Inferior parietal cortex (tissue), 1 donor: ENCODE measurements around the gene KRTAP5-1.
"Not testable (repeated sequence)": the region's sequence is repeated elsewhere in the genome, so short reads cannot be mapped to it uniquely, and the experiment has no call there.

Experiments used
- DNase-seq: peaks from one replicate; pipeline ENCODE4 v3.0.0-alpha.2; 2016; ENCODE audit errors: extremely low spot score

The KRTAP5-1 gene

GRCh38 chr11:1601663-1602062 is 16.6 kb upstream of the KRTAP5-1 start:
- DNase-seq: not testable (repeated sequence)

- DNase-seq: no peak
These were observed 15.5 kb upstream of the KRTAP5-1 start for GRCh38 chr11:1600626-1601025.

- DNase-seq: no peak
These were observed 13.7 kb upstream of the KRTAP5-1 start for GRCh38 chr11:1598816-1599215.

GRCh38 chr11:1598406-1598805 is 13.3 kb upstream of the KRTAP5-1 start:
- not testable (repeated sequence) for DNase-seq

GRCh38 chr11:1597994-1598380 is 12.9 kb upstream of the KRTAP5-1 start, which contains the start of gene KRTAP5-2:
KRTAP5-2 (minus strand) TSS chr11:1598294; CDS start chr11:1598250, 44 bp downstream.
- DNase-seq: no peak

- DNase-seq: no peak
These were observed 12.4 kb upstream of the KRTAP5-1 start for GRCh38 chr11:1597331-1597993.

GRCh38 chr11:1596576-1597121 is 11.6 kb upstream of the KRTAP5-1 start:
- not testable (repeated sequence) for DNase-seq

GRCh38 chr11:1595994-1596575 is 11.0 kb upstream of the KRTAP5-1 start:
- not testable (repeated sequence) for DNase-seq

GRCh38 chr11:1592628-1593027 is 7.5 kb upstream of the KRTAP5-1 start:
- no peak for DNase-seq

GRCh38 chr11:1589996-1590395 is 4.9 kb upstream of the KRTAP5-1 start:
- no peak for DNase-seq

GRCh38 chr11:1589191-1589963 is 4.3 kb upstream of the KRTAP5-1 start:
- not testable (repeated sequence) for DNase-seq

- no peak for DNase-seq
These were observed 1.6 kb upstream of the KRTAP5-1 start for GRCh38 chr11:1586699-1587098.

- DNase-seq: not testable (repeated sequence)
These were observed 2.2 kb downstream of the KRTAP5-1 start for GRCh38 chr11:1582909-1583308.

- DNase-seq: no peak
These were observed 3.1 kb downstream of the KRTAP5-1 start for GRCh38 chr11:1581976-1582375.

- no peak for DNase-seq
These were observed 8.3 kb downstream of the KRTAP5-1 start for GRCh38 chr11:1576825-1577224.

- DNase-seq: not testable (repeated sequence)
These were observed 9.3 kb downstream of the KRTAP5-1 start for GRCh38 chr11:1575756-1576155.

- DNase-seq: peak; percentile 67
These were observed 10.2 kb downstream of the KRTAP5-1 start for GRCh38 chr11:1574933-1575242.

- DNase-seq: no peak
These were observed 10.7 kb downstream of the KRTAP5-1 start for GRCh38 chr11:1574238-1574932.

GRCh38 chr11:1573903-1574237 is 11.2 kb downstream of the KRTAP5-1 start:
- no peak for DNase-seq

GRCh38 chr11:1573077-1573902 is 11.8 kb downstream of the KRTAP5-1 start:
- DNase-seq: no peak
